CD4-positive, alpha-beta T cell treated with Interleukin-6 for 4 hours (primary cell): ENCODE measurements around the gene ZNF207.
"Not testable (repeated sequence)": the region's sequence is repeated elsewhere in the genome, so short reads cannot be mapped to it uniquely, and the experiment has no call there.

Source experiments
- DNase-seq: peaks from one replicate; pipeline ENCODE4 v3.0.0-alpha.2; 2020; ENCODE audit warnings: mixed read lengths

The ZNF207 gene

GRCh38 chr17:32349854-32350665 is at the start of gene ZNF207:
ZNF207 (plus strand) TSS chr17:32350157; CDS start chr17:32350286, 129 bp downstream.
- peak; percentile 96 for DNase-seq

GRCh38 chr17:32302037-32302436 is 47.9 kb upstream of the ZNF207 start:
- no peak for DNase-seq

- no peak for DNase-seq
These were observed 46.9 kb upstream of the ZNF207 start for GRCh38 chr17:32302860-32303649.

GRCh38 chr17:32303781-32304288 is 46.1 kb upstream of the ZNF207 start:
- DNase-seq = no peak

DNA sequence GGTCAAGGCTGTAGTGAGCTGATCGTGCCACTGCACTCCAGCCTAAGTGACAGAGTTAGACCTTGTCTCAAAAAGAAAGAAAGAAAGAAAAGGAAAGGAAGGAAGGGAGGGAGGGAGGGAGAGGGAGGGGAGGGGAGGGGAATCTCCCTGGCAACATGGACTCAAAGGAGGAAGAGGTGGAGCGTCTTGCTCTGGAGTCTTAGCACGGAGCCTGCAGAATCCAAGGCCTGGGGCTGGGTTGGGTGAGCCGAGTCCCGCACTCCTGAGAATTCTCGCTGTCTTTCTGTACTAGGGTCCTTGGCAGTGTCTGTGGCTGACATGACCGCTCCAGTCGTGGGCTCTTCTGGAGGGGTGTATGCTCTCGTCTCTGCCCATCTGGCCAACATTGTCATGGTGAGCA is 44.9 kb upstream of the ZNF207 start:
- DNase-seq = no peak

DNA sequence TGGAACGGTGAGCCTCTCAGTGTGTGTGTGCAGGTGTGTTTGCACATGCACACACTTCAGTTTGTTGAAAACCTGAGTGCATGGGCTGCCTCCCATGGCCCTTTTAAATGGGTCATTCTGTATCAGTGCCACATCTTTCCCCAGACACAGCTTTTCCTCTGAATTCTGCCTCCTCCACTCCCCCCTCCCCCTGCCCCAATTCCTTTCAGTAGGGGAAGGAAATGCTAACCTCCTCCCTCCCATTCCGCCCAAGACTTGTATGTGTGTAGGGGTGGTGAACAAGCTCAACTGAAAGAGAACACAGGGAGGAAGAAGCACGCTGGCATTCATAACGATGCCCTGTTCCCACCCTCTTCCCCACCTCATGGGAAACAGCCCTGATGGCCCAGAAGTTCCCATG is 42.3 kb upstream of the ZNF207 start:
- no peak for DNase-seq

DNA sequence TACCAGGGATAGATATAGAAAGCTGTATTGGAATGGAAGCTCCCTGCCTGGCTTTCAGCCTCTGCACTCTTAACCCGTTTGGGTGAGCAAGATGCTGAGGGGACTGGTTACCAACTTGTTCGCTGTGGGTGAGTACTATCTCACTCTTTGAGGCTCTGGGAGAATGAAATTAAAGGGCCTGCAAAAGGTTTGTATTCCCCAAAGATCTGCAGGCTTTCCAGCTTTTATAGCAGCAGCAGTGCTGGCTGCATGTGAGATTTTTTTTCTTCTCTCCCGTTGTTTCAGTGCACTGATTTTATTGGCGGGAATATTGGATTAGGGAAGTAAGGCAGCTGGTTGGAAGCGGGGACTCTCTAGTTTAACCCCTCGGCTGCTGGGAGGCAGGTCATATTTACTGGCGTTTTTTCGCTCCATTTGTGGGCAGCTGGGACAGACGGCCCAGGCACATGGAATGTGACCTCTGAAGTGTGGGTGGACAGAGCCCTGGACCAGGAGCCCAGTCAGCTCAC is 38.9 kb upstream of the ZNF207 start:
- no peak for DNase-seq

- DNase-seq = no peak
These were observed 35.3 kb upstream of the ZNF207 start for GRCh38 chr17:32314636-32315035.

DNA sequence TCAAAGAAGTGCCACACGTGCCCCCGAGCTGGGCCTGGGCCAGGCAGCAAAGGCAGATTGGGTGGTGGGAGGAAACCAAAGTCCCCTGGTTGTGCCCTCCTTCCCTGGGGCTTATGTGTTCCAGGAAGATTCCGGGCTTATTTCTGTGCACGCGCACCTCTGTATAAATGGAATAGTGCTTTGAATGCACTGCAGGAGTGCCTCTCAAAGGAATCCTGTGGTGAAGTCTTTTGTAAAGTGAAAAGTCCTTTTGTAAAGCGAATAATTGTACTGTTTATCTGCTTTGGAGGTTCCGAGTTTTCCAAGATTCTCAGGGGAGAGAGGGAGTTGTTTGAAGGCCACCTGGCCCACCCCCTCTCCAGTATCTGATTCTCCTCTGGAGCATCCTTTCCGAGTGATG is 34.8 kb upstream of the ZNF207 start:
- DNase-seq = no peak

- not testable (repeated sequence) for DNase-seq
These were observed 33.3 kb upstream of the ZNF207 start for GRCh38 chr17:32316653-32317052.

- no peak for DNase-seq
These were observed 32.6 kb upstream of the ZNF207 start for GRCh38 chr17:32317353-32317752.

GRCh38 chr17:32318071-32318470 is 31.9 kb upstream of the ZNF207 start:
- no peak for DNase-seq

DNA sequence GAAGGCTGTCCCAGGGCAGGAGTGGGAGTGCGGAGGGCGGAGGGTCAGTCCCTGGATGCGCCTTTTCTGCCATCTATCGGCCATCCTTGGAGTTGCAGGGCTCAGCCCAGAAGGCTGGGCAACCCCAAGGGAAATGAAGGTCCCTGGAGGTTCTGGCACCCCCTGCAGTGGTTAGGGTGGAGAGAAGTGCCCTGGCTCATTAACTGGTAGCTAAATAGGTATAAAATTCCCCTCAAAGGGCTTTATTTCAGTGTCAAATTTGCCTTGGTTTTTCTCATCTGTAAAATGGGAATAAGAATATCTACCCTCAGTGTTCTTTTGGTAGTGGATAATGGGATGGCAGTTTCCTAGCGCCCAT is 30.4 kb upstream of the ZNF207 start:
- peak; percentile 75 for DNase-seq

- DNase-seq = not testable (repeated sequence)
These were observed 29.9 kb upstream of the ZNF207 start for GRCh38 chr17:32320080-32320479.

- DNase-seq = no peak
These were observed 29.1 kb upstream of the ZNF207 start for GRCh38 chr17:32320847-32321246.

- no peak for DNase-seq
These were observed 26.9 kb upstream of the ZNF207 start for GRCh38 chr17:32323046-32323445.

- peak; percentile 29 for DNase-seq
These were observed 26.0 kb upstream of the ZNF207 start for GRCh38 chr17:32323811-32324491.

DNA sequence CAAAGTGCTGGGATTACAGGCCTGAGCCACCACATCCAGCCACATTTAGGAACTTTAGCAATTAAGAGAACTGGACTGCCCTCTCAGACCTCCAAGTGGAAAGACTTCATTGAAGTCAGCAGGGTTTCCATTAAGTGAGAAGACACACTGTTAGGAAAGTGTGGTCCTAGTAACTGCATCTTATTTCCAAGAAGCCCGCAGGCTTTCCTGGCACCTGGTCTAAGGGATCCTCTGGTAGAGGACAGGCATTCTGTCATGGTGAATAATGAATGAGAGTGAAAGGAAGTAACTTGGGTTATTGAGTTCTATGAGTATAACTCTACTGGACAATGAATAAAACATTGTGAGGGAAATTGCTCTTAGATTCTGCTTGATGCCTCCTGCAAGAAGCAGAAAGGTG is 22.0 kb upstream of the ZNF207 start:
- DNase-seq = no peak

DNA sequence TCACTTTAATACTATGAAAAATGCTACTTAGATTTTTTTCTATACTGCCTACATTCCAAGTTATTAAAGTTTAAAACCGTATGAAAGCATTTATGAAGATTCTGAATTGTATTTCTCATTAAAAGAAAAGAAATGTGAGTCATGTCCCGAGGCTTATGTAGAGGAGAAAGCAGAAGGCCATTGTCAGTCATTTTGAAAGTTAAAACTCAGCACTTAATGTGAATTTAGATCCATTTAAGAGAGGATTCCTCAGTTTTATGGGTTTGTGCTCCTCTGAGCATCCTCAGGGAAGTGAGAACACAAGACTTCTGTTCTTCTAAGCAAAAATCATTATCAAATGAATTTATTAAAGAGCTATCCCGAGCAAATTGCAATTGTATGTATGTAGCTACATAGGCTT is 19.8 kb upstream of the ZNF207 start:
- no peak for DNase-seq

DNA sequence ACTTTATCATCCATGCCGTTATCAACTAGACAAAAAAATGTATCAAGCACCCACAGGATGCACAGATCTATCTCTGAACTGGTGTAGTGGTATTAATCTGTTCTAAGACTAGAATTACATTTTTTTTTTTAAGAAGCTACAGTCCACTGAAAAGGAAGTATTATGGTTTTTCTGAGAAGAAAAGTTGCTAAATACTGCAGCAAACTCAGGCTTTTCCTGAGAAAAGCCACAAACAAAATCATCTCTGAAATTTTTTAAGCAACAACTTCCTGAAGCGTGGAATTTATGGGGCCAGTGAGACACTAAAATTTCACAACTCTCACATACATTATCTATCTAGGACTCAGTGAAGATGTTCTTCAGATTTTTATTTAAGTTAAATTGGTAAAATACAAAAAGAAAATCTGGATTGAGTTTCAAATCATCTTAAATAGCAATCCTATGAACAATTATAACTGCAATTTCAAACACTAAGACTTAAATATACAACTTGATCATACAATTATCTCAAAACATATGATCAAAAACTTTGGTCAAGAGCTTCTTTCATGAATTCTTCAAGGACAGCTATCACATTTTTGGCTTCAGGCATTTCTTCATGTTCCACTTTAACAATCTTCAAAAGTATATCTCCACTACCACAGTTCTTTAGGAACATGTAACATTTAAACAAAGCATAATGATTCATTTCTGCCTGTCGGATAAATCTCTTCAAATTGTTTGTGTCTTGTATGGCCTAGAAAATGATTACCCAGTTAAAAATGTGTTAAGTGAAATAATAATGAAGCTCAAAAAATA is 18.5 kb upstream of the ZNF207 start:
- no peak for DNase-seq

DNA sequence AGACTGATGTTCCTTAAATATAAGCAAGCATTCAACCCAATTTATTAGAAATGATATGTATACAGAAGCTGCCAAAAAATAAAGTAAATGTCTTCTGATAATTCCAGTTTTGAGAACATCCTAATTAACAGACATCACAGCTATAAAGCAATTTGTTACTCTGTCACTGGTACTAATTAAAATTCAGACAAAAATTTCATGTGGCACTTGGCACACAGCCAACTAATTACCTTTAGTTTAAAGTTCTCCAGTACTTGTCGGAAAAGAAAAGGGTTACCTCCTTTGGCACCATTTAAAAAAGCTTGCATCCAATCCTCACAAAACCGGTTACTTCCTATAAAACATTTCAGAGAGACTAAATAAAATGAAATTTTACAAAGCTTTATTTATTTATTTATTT is 16.8 kb upstream of the ZNF207 start:
- DNase-seq = no peak

GRCh38 chr17:32335046-32335445 is 14.9 kb upstream of the ZNF207 start:
- no peak for DNase-seq
